Measurements from ENCODE around the gene DROSHA. TPM values are rescaled to one million over a fixed set of nuclear protein-coding genes. Genes with fewer than 3 reads are reported as not detected.

The DROSHA gene
- total RNA-seq, 1 experiment from 2014 or later = 47.1 TPM

- Histone ChIP-seq H3K27me3 (no peaks in the 10 kb centered on the region), H3K4me3 (no peak overlapping the region), H3K36me3 (peaks cover 67% of the 10 kb centered on the region), H3K9me3 (peaks cover 11% of the 10 kb centered on the region)
- DNase-seq = no peak
Observed at GRCh38 chr5:31453522-31453921, 78.4 kb downstream of the DROSHA start.

DNA sequence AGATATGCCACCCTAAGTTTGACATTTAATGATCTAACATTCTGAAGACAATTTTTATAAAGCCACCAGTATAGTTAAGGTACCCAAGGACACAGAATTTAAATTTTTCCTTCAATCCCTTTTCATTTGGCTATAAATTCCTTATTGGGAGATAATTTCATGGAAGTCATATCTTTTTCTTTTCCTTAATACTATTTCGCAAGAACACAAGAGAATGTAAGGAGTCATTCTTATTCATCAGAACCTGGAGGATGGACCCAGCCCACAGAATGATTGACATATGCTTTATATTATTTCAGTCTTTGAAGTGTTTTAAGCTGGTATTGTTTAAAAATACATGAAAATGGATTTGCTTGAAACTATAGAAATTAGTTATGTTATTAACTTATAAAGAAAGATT lies 79.6 kb downstream of the DROSHA start:
- Histone ChIP-seq H3K27me3 (no peaks in the 10 kb centered on the region), H3K9me3 (peaks cover 11% of the 10 kb centered on the region), H3K4me3 (no peak overlapping the region), H3K36me3 (peaks cover 65% of the 10 kb centered on the region)
- no peak for DNase-seq

- no peak overlapping the region for H3K4me3 ChIP-seq
- DNase-seq = no peak
- H3K9me3 ChIP-seq = no peaks in the 10 kb centered on the region
- peaks cover 60% of the 10 kb centered on the region for H3K36me3 ChIP-seq
- no peaks in the 10 kb centered on the region for H3K27me3 ChIP-seq
Observed at GRCh38 chr5:31449962-31450361, 81.9 kb downstream of the DROSHA start.

DNA sequence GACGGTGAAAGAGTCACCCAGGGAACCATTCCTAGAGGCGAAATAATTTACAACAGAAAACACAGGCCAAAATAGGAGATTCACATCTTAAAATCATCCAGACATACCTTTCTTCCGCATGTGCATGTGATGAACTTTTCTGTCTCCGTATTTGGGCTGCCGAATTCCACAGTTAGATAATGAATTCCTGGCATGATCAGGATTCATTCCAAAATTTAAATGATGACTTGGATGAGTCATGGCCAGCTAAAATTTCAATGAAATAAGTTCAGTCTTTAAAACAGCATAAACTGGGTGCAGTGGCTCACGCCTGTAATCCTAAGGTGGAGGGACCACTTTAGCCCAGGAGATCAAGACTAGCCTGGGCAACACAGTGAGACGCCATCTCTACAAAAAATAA lies 82.7 kb downstream of the DROSHA start:
- H3K36me3 ChIP-seq = peaks cover 64% of the 10 kb centered on the region
- no peak for DNase-seq
- no peaks in the 10 kb centered on the region for H3K9me3 ChIP-seq
- H3K4me3 ChIP-seq = no peak overlapping the region
- no peaks in the 10 kb centered on the region for H3K27me3 ChIP-seq

DNA sequence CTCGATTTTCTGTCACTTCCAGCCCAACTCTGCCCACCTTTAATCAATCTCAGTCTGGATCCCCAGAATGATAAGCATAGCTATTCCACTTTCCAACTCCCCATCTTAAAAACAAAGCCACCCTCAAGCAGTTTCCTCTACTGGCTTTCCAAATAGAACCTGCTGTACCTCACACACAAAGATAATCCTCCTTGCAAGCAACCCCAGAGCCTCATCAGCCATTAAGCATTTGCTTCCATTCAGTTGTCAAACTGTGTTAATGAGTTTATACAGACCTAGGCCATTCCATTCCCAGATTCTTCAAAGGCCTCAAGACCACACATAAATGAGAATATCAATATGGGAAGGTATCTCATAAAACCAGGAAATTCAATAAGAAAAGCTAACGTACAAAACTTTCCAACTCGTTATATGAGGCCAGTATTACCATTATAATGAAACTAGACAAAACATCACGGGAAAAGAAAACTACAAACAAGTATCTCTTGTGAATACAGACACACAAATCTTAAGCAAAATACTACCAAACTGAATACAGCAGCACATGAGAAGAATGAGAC lies 86.8 kb downstream of the DROSHA start:
- no peaks in the 10 kb centered on the region for H3K9me3 ChIP-seq
- DNase-seq = no peak
- H3K27me3 ChIP-seq = no peaks in the 10 kb centered on the region
- H3K4me3 ChIP-seq = no peak overlapping the region
- peaks cover 52% of the 10 kb centered on the region for H3K36me3 ChIP-seq

- no peak for DNase-seq
- no peak overlapping the region for H3K4me3 ChIP-seq
- no peaks in the 10 kb centered on the region for H3K9me3 ChIP-seq
Observed at GRCh38 chr5:31443572-31443971, 88.3 kb downstream of the DROSHA start.

DNA sequence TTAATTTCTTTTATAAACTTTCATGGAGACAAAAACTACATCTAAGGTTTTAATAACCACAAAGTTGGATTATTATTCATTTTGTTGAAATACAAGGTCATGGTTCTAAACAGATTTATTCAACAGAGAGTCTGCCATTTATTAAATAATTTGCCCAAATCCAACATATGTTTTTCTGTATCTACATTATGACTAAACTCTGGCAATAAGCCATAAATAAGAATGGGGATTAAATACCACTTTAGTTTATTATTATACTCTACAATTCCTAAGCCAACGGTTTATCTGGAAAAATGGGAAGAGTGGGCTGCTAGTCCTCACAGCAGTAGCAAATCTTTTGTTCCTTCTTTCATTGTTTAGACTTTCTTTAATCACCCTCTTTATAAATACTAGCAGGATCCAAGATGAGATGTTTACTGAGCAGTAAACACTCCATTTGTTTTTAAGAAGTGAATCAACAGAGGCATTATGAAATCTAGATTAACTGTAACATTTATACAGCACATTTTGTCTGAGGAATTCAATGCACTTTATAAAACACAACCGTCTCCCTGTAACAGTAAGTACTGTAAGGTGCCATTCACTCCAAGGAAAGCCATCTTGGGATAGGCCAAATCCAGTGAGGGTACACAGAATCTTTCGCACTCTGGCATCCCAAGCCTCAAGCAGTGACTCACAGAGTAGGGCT lies 89.7 kb downstream of the DROSHA start:
- peak; percentile 45 for DNase-seq

More at GRCh38 chr5:31443572-31443971, 88.3 kb downstream of the DROSHA start:
- peaks cover 46% of the 10 kb centered on the region for H3K36me3 ChIP-seq
- H3K27me3 ChIP-seq = no peaks in the 10 kb centered on the region

DNA sequence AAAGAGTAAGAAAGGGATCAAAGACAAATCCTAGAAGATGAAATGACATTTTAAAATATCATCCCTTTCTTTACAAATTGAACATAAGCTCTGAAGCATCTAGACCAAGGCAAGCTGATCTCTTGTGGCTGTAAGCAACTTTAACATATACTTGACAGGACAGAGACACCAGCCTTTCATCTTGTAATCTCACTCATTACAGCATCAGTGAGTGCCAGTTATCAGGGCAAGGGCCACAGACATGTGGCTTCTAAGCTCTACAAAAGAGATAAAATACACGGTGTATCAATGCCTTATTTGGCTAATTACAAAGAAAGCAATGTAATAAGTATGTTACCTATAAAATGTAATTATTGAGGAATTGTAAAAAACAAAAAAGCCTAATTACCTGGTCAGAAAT lies 95.0 kb downstream of the DROSHA start:
- Histone ChIP-seq H3K36me3 (peaks cover 54% of the 10 kb centered on the region), H3K9me3 (no peaks in the 10 kb centered on the region), H3K4me3 (no peak overlapping the region), H3K27me3 (no peaks in the 10 kb centered on the region)
- no peak for DNase-seq

More for the DNA sequence above, 89.7 kb downstream of the DROSHA start:
- Histone ChIP-seq H3K27me3 (no peaks in the 10 kb centered on the region), H3K36me3 (peaks cover 42% of the 10 kb centered on the region), H3K4me3 (no peak overlapping the region), H3K9me3 (no peaks in the 10 kb centered on the region)

DNA sequence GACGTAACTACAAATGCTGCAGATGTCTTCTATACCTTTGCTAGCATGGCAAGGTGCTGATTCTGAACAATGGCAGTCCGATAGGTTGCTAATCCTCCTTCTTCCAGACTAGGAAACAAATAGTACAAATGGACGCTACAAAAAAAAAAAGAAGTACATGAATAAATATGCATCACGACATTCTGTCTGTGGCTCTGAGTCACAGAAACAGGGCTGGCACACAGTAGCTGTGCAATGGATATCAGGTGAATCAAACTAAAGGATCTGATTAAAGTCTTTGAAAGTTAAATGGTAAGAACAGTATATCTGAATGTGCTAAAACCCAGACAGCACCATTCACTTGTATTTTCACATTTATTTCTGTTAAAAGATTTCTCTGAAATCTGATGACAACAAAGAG lies 96.2 kb downstream of the DROSHA start:
- no peak for DNase-seq
- Histone ChIP-seq H3K4me3 (no peak overlapping the region), H3K36me3 (peaks cover 63% of the 10 kb centered on the region), H3K9me3 (no peaks in the 10 kb centered on the region), H3K27me3 (no peaks in the 10 kb centered on the region)

DNA sequence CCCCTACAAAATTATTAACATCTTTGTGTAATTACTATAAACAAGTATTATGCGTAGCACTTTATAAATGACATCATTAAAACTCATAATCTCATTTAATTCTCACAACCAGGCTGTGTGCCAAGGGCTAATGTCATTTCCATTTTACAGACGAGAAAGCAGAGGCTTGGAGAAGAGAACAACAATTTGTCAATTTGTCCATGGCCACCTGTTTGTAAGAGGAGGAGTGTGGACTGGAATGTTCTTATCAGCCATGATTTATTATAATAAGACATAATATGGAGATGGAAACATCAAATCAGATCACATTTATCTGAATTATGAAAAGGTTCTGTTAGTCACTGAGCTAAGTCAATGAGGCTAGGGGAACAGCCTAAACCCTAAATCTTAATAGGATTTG lies 97.0 kb downstream of the DROSHA start:
- DNase-seq = no peak
- peaks cover 69% of the 10 kb centered on the region for H3K36me3 ChIP-seq
- no peaks in the 10 kb centered on the region for H3K9me3 ChIP-seq
- no peak overlapping the region for H3K4me3 ChIP-seq
- no peaks in the 10 kb centered on the region for H3K27me3 ChIP-seq

- Histone ChIP-seq H3K27me3 (no peaks in the 10 kb centered on the region), H3K9me3 (no peaks in the 10 kb centered on the region), H3K4me3 (no peak overlapping the region), H3K36me3 (peaks cover 66% of the 10 kb centered on the region)
- DNase-seq = no peak
Observed at GRCh38 chr5:31433229-31433628, 98.7 kb downstream of the DROSHA start.

GRCh38 chr5:31427724-31428309 lies 104.1 kb downstream of the DROSHA start:
- no peaks in the 10 kb centered on the region for H3K9me3 ChIP-seq
- DNase-seq = no peak
- H3K27me3 ChIP-seq = no peaks in the 10 kb centered on the region
- no peak overlapping the region for H3K4me3 ChIP-seq
- peaks cover 57% of the 10 kb centered on the region for H3K36me3 ChIP-seq

- H3K36me3 ChIP-seq = peaks cover 57% of the 10 kb centered on the region
- H3K4me3 ChIP-seq = no peak overlapping the region
- H3K9me3 ChIP-seq = no peaks in the 10 kb centered on the region
- no peak for DNase-seq
- H3K27me3 ChIP-seq = no peaks in the 10 kb centered on the region
Observed at GRCh38 chr5:31427013-31427723, 104.7 kb downstream of the DROSHA start.

GRCh38 chr5:31421806-31422586 lies 109.9 kb downstream of the DROSHA start:
- Histone ChIP-seq H3K4me3 (no peak overlapping the region), H3K36me3 (peaks cover 64% of the 10 kb centered on the region), H3K9me3 (no peaks in the 10 kb centered on the region), H3K27me3 (no peaks in the 10 kb centered on the region)
- DNase-seq = no peak

GRCh38 chr5:31417512-31417911 lies 114.4 kb downstream of the DROSHA start:
- Histone ChIP-seq H3K9me3 (no peaks in the 10 kb centered on the region), H3K36me3 (peaks cover 63% of the 10 kb centered on the region), H3K27me3 (no peaks in the 10 kb centered on the region), H3K4me3 (no peak overlapping the region)
- DNase-seq = no peak

DNA sequence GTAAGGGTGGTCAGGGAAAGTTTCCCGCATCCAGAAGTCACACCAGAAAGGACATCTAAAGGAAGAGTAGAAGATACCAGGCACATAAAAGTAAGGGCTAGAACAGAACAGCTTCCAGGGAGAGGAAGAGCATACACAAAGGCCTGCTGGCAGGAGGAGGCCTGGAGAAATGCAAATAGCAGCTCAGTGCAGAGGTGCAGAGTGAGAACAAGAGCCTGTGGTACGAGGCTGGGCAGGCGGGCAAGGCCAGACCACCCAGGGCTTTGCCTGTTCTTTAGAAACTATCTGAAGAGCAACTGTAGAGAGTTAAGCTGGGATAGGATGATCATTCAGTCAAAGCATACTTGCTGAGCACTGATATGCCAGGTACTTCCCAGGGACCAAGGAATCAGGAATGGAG lies 115.3 kb downstream of the DROSHA start:
- peaks cover 67% of the 10 kb centered on the region for H3K36me3 ChIP-seq
- no peaks in the 10 kb centered on the region for H3K27me3 ChIP-seq
- no peaks in the 10 kb centered on the region for H3K9me3 ChIP-seq
- H3K4me3 ChIP-seq = no peak overlapping the region
- no peak for DNase-seq

DNA sequence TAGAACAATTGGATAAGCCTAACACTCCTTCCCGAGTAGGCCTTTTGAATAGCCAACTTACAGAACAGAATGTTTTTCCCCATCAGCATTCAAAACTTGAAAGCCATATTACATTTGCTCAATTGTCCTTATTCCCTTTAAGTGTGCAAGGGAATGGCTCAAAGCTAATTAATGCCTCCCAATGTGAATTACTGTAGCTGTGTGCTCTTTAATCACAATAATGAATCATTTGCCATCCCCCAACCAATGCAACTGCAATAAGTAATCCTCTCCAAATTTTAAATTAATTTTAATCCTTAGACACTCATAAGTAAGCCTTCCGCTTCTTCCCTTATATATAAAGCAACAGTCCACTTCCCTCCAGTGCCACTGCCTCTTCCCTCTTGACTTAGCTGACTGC lies 115.9 kb downstream of the DROSHA start:
- H3K27me3 ChIP-seq = no peaks in the 10 kb centered on the region
- H3K36me3 ChIP-seq = peaks cover 63% of the 10 kb centered on the region
- no peak for DNase-seq
- H3K9me3 ChIP-seq = no peaks in the 10 kb centered on the region
- no peak overlapping the region for H3K4me3 ChIP-seq

Measured in MG63 (cell line).